Neural crest cell (in vitro differentiated cells): ENCODE measurements around the gene PPFIBP1. TPM values are rescaled to one million over a fixed set of nuclear protein-coding genes. Genes with fewer than 3 reads are reported as not detected.
A peak's percentile ranks its signal among the peaks of the same experiment; 100 is the strongest.

Experiments
- DNase-seq: peaks from one replicate; pipeline ENCODE4 v3.0.0; 2021; ENCODE audit warnings: low read depth, mixed read lengths, low spot score
- H3K27ac Mint-ChIP-seq: one replicate; pipeline ENCODE4 v1.8.0; 2021; ENCODE audit warnings: mild to moderate bottlenecking, mixed read lengths; ENCODE audit not compliant: unreplicated experiment
- H3K27me3 Mint-ChIP-seq: 2 replicates; pipeline ENCODE4 v1.8.0; 2021; ENCODE audit warnings: low read depth, mild to moderate bottlenecking, mixed read lengths
- H3K36me3 Mint-ChIP-seq: 2 replicates; pipeline ENCODE4 v1.8.0; 2021; ENCODE audit warnings: low read depth, mild to moderate bottlenecking, mixed read lengths
- H3K4me1 Mint-ChIP-seq: 2 replicates; pipeline ENCODE4 v1.8.0; 2021; ENCODE audit warnings: mixed read lengths
- H3K4me3 Mint-ChIP-seq: one replicate; pipeline ENCODE4 v1.8.0; 2021; ENCODE audit warnings: mild to moderate bottlenecking, mixed read lengths
- H3K9me3 Mint-ChIP-seq: 2 replicates; pipeline ENCODE4 v1.8.0; 2021; ENCODE audit warnings: mixed read lengths
- total RNA-seq: library from RNA; stranded (reverse); gene quantifications from 2 replicates; pipeline ENCODE4 v1.2.1, GENCODE V29; 2021
- TF ChIP-seq, protein P1 (sequence below): fragments of 200-600 bp; sonication (generic); conservative IDR thresholded peaks from 2 replicates; pipeline ENCODE4 v1.5.0; 2021; ENCODE audit warnings: antibody characterized with exemption, mild to moderate bottlenecking

Gene PPFIBP1
- total RNA-seq, 1 donor from 2014 or later = 47.5 TPM

DNA sequence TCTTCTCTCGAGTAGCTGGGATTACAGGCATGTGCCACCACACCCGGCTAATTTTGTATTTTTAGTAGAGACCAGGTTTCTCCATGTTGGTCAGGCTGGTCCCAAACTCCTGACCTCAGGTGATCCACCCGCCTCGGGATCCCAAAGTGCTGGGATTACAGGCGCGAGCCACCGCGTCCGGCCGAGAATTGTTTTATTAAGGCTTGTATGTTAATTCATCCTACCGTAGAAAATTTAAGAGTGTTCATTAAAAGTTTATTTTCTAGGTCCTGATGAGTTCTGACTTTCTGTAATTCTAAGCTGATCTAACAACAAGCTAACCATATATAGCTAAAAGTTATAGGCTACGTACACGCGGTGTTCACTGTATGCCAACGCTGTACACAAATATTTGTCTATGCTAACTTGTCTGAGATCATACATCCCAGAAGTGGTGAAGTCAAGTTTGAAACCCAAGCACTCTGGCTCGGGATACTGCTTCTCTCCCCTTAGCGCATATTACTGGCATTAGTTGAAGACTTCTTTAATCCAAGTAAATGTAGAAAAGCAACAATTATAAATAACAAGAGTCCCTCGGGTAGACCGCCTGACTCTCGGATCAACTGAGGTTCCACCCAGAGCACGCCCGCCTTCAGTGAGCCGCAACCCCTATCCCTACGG, 186.1 kb downstream of the PPFIBP1 start:
- Mint-ChIP-seq H3K36me3 (peaks cover 5% of the 10 kb centered on the region), H3K27ac (peak overlapping the region; percentile 55), H3K9me3 (no peaks in the 10 kb centered on the region), H3K27me3 (no peaks in the 10 kb centered on the region), H3K4me3 (peak overlapping the region; percentile 93), H3K4me1 (peaks cover 27% of the 10 kb centered on the region)
- TF ChIP-seq, protein P1, sequence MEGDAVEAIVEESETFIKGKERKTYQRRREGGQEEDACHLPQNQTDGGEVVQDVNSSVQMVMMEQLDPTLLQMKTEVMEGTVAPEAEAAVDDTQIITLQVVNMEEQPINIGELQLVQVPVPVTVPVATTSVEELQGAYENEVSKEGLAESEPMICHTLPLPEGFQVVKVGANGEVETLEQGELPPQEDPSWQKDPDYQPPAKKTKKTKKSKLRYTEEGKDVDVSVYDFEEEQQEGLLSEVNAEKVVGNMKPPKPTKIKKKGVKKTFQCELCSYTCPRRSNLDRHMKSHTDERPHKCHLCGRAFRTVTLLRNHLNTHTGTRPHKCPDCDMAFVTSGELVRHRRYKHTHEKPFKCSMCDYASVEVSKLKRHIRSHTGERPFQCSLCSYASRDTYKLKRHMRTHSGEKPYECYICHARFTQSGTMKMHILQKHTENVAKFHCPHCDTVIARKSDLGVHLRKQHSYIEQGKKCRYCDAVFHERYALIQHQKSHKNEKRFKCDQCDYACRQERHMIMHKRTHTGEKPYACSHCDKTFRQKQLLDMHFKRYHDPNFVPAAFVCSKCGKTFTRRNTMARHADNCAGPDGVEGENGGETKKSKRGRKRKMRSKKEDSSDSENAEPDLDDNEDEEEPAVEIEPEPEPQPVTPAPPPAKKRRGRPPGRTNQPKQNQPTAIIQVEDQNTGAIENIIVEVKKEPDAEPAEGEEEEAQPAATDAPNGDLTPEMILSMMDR = no peak
- DNase-seq = no peak

- Mint-ChIP-seq H3K27me3 (no peaks in the 10 kb centered on the region), H3K9me3 (no peaks in the 10 kb centered on the region), H3K36me3 (peaks cover 5% of the 10 kb centered on the region), H3K4me3 (peak within 1 kb of the TSS; percentile 93), H3K4me1 (peaks cover 27% of the 10 kb centered on the region), H3K27ac (peak within 1 kb of the TSS; percentile 55)
- peak; percentile 90 for DNase-seq
- TF ChIP-seq, protein P1 = no peak
These were observed 186.7 kb downstream of the PPFIBP1 start, which contains the start of gene MRPS35 for GRCh38 chr12:27710592-27711316. MRPS35 (plus strand) TSS chr12:27710832; CDS start chr12:27710844, 12 bp downstream.

DNA sequence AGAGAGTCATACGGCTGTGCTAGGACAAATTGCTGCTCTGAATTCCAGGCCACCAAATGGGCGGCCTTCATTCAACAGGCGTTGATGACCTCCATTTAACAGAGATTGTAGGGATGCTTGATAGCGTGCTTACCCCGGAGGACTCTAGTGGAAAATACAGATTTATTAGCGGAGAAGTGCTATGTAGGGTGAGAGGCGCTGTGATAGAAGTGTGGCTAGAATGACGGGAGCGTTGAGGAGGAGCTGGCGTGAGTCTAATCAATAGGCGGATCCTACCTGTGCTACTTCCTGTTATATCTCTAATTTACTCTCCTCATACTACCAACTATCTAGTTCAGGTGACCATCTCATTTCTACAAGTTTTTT, 187.3 kb downstream of the PPFIBP1 start:
- H3K4me3 Mint-ChIP-seq = peak overlapping the region; percentile 93
- TF ChIP-seq, protein P1 = no peak
- DNase-seq = no peak
- peaks cover 5% of the 10 kb centered on the region for H3K36me3 Mint-ChIP-seq
- peaks cover 27% of the 10 kb centered on the region for H3K4me1 Mint-ChIP-seq
- peak overlapping the region; percentile 55 for H3K27ac Mint-ChIP-seq
- H3K27me3 Mint-ChIP-seq = no peaks in the 10 kb centered on the region
- H3K9me3 Mint-ChIP-seq = no peaks in the 10 kb centered on the region

DNA sequence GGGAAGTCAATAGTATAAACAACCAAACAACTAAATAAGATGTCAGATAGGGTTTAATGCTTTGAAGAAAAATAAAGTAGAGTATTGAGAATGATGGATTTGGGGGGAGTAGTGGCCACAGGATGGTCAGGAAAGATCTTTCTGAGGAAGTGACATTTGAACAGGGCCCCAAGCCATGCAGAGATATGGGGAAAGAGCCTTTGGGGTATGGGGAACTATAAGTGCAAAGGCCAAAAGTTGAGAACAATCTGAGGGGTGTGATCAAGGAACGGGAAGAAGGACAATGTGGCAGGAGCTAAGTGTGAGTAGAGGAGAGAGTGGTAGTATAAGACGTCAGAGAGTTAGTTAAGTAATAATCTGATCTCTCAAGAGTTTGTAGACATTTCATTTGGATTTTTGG, 188.0 kb downstream of the PPFIBP1 start:
- no peaks in the 10 kb centered on the region for H3K9me3 Mint-ChIP-seq
- H3K36me3 Mint-ChIP-seq = peaks cover 5% of the 10 kb centered on the region
- peaks cover 27% of the 10 kb centered on the region for H3K4me1 Mint-ChIP-seq
- H3K27ac Mint-ChIP-seq = no peak overlapping the region
- H3K4me3 Mint-ChIP-seq = peak overlapping the region; percentile 93
- no peak for DNase-seq
- TF ChIP-seq, protein P1 = no peak
- no peaks in the 10 kb centered on the region for H3K27me3 Mint-ChIP-seq

DNA sequence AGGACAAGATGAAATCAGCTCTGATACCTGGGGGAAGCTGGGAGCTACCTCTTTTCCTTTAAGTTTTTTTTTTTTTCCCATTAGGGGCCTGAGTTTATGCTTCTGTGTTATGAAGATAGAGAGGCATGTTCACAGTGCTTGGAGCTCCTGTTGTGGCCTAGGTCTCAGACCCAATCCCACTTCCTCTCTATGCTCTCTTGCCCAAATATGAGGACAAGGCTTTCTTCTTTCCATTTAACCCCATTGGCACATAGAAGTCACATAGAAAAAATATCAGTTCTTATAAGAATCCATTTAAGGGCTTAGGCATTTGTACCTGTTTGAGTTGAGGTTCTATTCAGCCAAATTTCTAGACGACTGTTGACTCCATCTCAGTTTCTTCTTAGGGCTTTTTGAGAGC, 199.2 kb downstream of the PPFIBP1 start:
- Mint-ChIP-seq H3K27me3 (no peaks in the 10 kb centered on the region), H3K36me3 (peaks cover 7% of the 10 kb centered on the region), H3K9me3 (no peaks in the 10 kb centered on the region), H3K4me1 (no peaks in the 10 kb centered on the region), H3K27ac (no peak overlapping the region), H3K4me3 (no peak overlapping the region)
- no peak for DNase-seq
- TF ChIP-seq, protein P1 = no peak
